Measurements from ENCODE around the gene TMF1.

DNA sequence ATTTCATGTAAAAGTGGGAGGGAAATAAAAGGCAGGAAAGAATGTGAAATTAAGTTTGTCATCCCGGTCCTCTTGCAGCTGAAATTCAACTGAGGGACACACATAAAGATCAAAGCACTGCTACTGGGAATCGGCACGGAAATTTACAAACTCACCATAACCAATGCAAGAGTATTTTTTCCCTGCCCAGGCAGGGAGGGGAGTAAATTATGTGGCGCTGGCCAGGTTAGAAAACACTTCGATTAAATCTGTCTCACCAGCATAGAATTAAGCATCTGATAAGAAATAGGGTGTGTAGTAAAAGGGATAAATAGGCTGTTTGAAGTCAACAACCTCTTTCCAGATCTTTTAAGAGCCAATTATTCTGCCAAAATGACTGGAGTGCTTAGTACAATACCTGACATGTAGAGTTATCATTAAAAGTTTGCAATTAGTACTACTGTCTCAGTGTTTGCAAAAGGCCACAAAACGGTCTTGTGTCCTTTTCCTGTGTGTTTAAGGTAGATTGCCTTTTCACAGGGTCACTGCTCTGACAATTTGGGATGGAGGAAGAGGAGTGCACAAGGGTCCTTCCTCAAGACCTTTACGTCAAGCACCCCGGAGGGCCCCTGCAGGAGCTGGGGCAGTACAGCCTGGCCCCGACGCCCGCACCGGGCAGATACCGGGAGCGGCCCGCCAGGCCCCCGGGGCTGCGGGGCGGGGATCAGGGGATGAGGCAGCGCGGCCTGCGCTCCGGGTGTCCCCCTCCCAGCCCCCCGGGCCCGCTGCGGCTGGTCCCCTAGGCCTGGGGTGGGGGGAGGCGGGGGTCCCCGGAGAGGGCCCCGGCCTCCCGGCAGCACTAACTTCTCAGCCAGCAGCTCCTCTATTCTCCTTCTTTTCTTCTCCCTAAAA is 27.4 kb upstream of the TMF1 start:
- TF ChIP-seq POLR2AphosphoS5 (IDR thresholded peaks at IDR 0.05; ENCODE audit: low read depth, low read length) (no peak), SIN3A (IDR thresholded peaks at IDR 0.05; ENCODE audit: borderline replicate concordance, insufficient read depth, low read length) (no peak)
- TF ChIP-seq, protein P1, sequence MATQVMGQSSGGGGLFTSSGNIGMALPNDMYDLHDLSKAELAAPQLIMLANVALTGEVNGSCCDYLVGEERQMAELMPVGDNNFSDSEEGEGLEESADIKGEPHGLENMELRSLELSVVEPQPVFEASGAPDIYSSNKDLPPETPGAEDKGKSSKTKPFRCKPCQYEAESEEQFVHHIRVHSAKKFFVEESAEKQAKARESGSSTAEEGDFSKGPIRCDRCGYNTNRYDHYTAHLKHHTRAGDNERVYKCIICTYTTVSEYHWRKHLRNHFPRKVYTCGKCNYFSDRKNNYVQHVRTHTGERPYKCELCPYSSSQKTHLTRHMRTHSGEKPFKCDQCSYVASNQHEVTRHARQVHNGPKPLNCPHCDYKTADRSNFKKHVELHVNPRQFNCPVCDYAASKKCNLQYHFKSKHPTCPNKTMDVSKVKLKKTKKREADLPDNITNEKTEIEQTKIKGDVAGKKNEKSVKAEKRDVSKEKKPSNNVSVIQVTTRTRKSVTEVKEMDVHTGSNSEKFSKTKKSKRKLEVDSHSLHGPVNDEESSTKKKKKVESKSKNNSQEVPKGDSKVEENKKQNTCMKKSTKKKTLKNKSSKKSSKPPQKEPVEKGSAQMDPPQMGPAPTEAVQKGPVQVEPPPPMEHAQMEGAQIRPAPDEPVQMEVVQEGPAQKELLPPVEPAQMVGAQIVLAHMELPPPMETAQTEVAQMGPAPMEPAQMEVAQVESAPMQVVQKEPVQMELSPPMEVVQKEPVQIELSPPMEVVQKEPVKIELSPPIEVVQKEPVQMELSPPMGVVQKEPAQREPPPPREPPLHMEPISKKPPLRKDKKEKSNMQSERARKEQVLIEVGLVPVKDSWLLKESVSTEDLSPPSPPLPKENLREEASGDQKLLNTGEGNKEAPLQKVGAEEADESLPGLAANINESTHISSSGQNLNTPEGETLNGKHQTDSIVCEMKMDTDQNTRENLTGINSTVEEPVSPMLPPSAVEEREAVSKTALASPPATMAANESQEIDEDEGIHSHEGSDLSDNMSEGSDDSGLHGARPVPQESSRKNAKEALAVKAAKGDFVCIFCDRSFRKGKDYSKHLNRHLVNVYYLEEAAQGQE (IDR thresholded peaks at IDR 0.05; ENCODE audit: insufficient read depth in 1 of 2, low read depth in 2 of 2, low read length in 2 of 2): no peak
